ENCODE data around the gene CACNA2D4. TPM values are rescaled to one million over a fixed set of nuclear protein-coding genes. Genes with fewer than 3 reads are reported as not detected.

Gene CACNA2D4
- total and polyA plus RNA-seq, 11 donors, result 0.10 to 9.0 (median 1.2) TPM

- no peak overlapping the region for H3K4me3 ChIP-seq
- ATAC-seq (no peak), DNase-seq (no peak)
- peaks cover 0 to 14% (median 0%) of the 10 kb centered on the region in 9 donors for H3K27me3 ChIP-seq
- TF ChIP-seq, protein P1, sequence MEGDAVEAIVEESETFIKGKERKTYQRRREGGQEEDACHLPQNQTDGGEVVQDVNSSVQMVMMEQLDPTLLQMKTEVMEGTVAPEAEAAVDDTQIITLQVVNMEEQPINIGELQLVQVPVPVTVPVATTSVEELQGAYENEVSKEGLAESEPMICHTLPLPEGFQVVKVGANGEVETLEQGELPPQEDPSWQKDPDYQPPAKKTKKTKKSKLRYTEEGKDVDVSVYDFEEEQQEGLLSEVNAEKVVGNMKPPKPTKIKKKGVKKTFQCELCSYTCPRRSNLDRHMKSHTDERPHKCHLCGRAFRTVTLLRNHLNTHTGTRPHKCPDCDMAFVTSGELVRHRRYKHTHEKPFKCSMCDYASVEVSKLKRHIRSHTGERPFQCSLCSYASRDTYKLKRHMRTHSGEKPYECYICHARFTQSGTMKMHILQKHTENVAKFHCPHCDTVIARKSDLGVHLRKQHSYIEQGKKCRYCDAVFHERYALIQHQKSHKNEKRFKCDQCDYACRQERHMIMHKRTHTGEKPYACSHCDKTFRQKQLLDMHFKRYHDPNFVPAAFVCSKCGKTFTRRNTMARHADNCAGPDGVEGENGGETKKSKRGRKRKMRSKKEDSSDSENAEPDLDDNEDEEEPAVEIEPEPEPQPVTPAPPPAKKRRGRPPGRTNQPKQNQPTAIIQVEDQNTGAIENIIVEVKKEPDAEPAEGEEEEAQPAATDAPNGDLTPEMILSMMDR (IDR thresholded peaks at IDR 0.05), result no peak
- TF ChIP-seq POLR2A (IDR thresholded peaks at IDR 0.05), result no peak
- H3K9me3 ChIP-seq, result no peaks in the 10 kb centered on the region
- no peaks in the 10 kb centered on the region for H3K36me3 ChIP-seq
- WGBS, 4 donors, result 91 to 96% (median 94%) methylated on average over 7 of the region's 7 CpGs
- intact Hi-C loops (cut with DNase I), result no loop called here
- H3K4me1 ChIP-seq, result no peaks in the 10 kb centered on the region
- H3K27ac ChIP-seq, result no peak overlapping the region
Observed at GRCh38 chr12:1880876-1881275, 37.6 kb downstream of the CACNA2D4 start.

DNA sequence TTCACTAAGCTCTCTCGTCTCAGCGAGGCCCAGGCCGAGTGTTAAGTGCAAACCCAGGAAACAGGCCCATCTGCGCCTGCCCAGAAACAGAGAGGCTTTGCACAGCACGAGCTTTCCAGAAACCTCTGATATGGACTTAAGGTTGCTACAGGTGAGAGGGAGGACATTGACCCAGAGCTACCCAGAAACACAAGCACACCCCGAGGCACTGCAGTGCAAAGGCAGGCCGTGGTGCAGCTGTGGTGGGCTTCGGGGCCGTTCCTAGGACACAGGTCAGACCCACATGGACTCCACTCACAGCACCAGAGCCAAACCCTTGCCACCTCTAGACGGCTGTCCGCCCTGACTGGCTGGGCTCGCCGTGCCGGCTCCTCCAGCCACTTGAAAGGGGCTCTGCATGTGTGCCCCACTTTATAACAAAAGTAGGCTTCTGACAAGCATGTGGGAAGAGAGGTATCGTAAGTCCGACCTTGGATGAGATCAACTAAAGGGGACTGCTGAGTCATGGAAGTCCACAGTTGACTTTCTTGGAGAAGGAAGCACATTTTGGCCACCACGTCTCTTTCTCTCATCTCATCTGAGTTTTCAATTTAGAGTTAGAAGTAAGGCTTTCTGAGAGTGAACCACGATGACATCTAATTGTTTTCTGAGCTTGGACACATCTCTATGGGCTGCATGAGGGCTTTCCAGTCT is 38.2 kb downstream of the CACNA2D4 start:
- intact Hi-C loops (cut with DNase I), result no loop called here
- no peak for DNase-seq
- Histone ChIP-seq H3K36me3 (no peaks in the 10 kb centered on the region), H3K27ac (no peak overlapping the region), H3K4me1 (no peaks in the 10 kb centered on the region), H3K9me3 (no peaks in the 10 kb centered on the region), H3K4me3 (no peak overlapping the region), H3K27me3 (peaks cover 0 to 14% (median 0%) of the 10 kb centered on the region in 9 donors)
- TF ChIP-seq, protein P1 (IDR thresholded peaks at IDR 0.05), result no peak
- no peak for TF ChIP-seq POLR2A (IDR thresholded peaks at IDR 0.05)
- 85 to 90% (median 88%) methylated on average over 14 to 18 of the region's 18 CpGs for WGBS, 4 donors
- ATAC-seq, result no peak

- WGBS, 4 donors, result 85 to 95% (median 90%) methylated on average over 10 of the region's 10 CpGs
- ATAC-seq, result no peak
- no peak overlapping the region for H3K27ac ChIP-seq
- H3K4me1 ChIP-seq, result no peaks in the 10 kb centered on the region
- H3K36me3 ChIP-seq, result no peaks in the 10 kb centered on the region
- no peaks in the 10 kb centered on the region for H3K9me3 ChIP-seq
- TF ChIP-seq, protein P1 (IDR thresholded peaks at IDR 0.05), result no peak
- DNase-seq, result no peak
- H3K4me3 ChIP-seq, result no peak overlapping the region
- intact Hi-C loops (cut with DNase I), result no loop called here
- peaks cover 0 to 14% (median 0%) of the 10 kb centered on the region in 9 donors for H3K27me3 ChIP-seq
Observed at GRCh38 chr12:1879633-1880032, 38.8 kb downstream of the CACNA2D4 start.

- ATAC-seq (no peak), DNase-seq (no peak)
- no peak for TF ChIP-seq POLR2A (IDR thresholded peaks at IDR 0.05)
- TF ChIP-seq, protein P1 (IDR thresholded peaks at IDR 0.05), result no peak
- WGBS, 4 donors, result 81 to 88% (median 86%) methylated on average over 5 of the region's 5 CpGs
- intact Hi-C loops (cut with DNase I), result no loop called here
- peaks cover 0 to 14% (median 0%) of the 10 kb centered on the region in 9 donors for H3K27me3 ChIP-seq
- H3K4me3 ChIP-seq, result no peak overlapping the region
- no peak overlapping the region for H3K27ac ChIP-seq
- H3K36me3 ChIP-seq, result no peaks in the 10 kb centered on the region
- H3K4me1 ChIP-seq, result no peaks in the 10 kb centered on the region
- H3K9me3 ChIP-seq, result no peaks in the 10 kb centered on the region
Observed at GRCh38 chr12:1878695-1879094, 39.8 kb downstream of the CACNA2D4 start.

All from heart left ventricle (tissue), 16 donors.